Medulla oblongata (tissue), 1 donor: ENCODE results near the gene MC5R.
"Not testable (repeated sequence)": the region's sequence is repeated elsewhere in the genome, so short reads cannot be mapped to it uniquely, and the experiment has no call there.

Experiments
- DNase-seq: peaks from one replicate; pipeline ENCODE4 v3.0.0-alpha.2; 2015; ENCODE audit errors: extremely low spot score

Gene MC5R

DNA sequence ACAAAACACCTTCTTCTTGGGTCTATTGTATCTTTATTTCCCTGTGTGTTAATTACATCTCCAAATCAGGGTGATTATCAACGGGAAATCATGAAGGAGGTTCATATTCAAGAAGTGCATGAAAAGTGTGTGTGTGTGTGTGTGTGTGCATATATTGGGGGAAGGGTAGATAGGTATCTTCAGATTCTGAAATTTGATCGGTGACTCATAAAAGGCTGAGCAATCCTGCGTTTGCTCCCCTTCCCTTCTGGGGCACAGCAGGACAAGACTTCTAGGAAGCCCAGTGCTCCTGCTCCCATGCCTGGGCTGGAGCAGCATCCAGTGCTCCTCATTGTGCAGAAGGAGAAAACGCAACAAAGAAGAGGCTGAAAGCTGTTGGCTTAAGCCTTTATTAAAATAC, 25.8 kb downstream of the MC5R start:
- DNase-seq: no peak

DNA sequence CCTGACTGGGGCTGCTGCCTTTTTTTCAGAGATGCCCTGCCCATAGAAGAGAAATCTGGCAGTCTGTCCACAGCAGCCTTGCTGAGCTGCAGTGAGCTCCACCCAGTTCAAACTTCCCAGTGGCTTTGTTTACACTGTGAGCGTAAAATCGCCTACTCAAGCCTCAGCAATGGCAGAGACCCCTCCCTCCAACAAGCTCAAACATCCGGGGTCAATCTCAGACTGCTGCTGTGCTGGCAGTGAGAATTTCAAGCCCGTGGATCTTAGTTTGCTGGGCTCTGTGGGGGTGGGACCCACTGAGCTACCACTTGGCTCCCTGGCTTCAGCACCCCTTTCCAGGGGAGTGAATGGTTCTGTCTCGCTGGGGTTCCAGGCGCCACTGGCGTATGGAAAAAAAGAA, 38.9 kb downstream of the MC5R start:
- not testable (repeated sequence) for DNase-seq

DNA sequence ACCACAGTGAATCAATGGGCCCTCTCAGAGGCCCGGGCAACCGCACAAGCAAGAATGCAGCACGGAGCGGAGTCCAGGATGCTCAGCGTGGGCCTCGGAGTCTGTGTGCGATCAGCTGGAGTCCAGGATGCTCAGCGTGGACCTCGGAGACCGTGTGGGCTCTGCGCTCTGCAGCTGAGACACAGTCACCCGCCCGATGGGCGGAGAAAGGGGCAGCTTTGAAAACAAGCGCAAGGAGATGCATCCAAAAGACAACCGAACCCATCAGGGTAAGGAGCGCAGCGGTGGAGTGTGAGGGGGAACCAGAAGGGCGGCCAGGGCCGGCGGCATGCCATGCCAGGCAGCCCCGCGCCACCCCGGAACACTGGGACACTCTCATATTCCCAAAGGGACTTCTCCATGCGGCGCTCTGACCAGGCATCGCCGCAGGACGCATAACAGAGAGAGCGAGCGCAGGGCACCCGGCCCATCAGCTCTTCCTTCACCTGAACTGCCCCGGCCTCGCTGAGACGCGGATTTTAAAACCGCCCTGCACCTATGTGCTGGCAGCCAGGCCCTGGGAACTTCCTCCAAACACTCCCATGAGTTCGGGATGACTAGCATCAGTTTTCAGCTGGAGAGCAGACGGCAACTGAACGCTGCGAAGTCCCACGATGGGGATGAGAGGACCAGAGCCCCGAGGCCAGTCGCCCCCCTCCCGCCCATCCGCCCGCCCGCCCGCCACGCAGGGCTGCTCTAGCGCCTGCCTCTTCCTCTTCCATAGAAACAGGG, 44.7 kb downstream of the MC5R start:
- DNase-seq: no peak

DNA sequence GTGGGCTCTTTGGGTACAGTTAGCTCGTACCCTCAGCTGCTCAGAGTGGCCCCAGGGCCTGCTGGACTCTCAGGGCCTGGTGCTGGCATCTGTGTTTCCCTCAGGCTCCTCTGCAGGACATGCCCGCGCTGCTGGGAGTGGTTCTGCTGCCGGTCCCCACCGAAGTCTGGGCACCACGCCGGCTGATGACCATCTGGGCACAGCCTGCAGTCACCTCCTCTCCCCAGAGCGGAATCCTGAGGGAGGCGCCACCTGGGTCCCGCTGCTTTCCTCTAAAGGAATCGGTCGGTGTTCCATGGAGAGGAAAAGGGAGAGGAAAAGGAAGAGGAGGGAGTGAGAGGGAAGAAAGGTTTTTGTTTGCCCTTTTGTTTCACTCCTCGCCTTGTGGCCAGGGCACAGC, 47.8 kb downstream of the MC5R start:
- no peak for DNase-seq

DNA sequence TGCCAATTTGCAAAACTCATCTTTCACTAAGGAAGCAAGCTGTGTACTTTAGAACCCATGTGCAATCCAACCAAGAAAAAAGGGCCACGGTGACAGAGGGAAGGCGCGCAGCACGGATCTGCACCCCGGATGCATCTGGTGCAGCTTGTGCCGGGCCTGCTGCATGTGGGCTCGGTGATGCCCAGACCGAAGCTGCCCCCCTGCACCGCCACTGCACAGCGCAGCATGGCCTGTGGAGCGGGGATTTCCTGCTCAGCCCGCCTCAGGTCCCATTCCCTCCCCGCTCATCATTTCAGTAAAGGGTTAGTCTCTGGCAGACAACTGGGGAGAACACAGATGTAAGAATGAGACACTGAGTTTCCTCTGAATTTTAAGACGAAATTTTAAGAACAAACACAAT, 48.4 kb downstream of the MC5R start:
- no peak for DNase-seq

DNA sequence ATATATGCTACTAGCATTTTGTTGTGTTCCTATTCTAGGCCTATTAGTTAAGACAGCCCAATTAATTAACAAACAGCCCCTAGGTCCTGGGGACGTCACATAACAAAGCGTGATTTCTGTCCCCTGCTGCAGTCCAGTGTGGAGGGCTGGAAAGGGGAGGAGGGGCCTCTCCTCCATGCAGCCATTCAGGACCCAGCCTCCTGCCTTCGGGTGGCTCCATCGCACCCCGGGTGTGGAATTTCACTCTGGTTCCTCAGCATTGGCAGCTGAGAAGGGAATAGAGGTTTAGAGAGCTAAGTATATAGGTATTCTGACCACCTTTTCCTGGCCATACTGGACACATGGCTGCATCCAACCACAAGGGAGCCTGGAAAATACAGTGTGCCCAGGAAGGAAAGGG, 49.0 kb downstream of the MC5R start:
- DNase-seq: no peak

DNA sequence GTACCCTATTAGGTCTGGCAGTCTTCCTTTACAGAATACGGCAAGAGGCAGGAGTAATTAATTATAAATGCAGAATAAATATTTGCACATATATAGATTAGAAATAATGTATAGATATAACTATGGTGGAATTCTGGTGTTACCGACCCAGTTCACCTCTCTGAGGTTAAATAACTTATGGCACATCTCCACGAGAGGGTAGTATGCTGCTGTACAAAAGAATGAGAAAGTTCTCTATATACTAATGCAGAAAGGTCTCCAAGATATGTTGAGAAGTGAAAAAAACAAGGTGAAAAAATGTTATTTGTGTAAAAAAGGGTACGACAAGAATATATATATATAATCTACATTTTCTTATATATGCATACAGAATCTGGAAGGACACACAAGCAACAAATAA, 50.6 kb downstream of the MC5R start:
- DNase-seq: no peak
